Measurements from ENCODE around the gene KIF5A.

The KIF5A gene

DNA sequence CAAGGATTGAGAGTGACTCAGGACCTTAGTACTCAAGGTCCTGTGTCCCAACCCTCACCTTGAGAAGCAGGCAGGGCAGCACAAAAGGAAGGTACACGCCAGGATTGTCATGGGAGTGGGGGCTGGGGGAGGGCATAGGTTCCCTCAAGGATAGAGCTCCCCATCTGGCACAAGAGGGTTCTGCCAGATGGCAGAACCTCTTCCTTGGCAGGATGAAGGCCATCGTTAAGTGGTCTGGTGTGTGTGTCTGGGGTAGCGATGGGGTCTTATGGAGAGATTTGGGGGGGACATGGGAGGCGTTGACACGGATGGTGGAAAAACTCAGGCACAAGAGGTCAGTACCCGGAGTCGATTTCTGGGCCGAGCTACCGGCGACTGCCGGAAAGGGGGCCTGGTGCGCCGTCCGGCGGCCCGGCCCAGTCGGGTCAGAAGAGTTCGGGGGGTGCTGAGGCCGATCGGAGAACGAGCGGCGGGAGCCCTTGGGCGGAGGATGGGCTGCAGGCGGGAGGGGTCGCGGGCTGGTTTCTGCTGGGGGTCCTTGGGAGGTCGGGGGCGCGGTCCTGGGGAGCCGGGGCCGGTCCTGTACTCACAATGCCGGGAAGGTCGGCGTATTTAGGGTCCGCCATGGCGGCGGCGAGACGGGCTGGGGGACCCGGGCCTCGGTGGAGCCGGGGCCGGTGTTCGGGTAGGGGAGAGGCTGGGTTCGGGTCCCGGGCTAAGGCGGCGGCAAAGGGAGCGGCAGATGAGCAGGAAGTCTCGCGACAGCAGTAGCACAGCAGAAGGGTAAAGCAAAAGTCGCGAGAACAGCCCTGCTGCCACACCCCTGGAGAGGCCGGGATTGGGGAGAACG, 3.2 kb upstream of the KIF5A start, which contains the start of gene DCTN2:
TSS of gene DCTN2 (minus strand) at position 755 of the 850 bp plus-strand sequence. CDS start at position 626, 129 bp downstream.
- FAIRE-seq: peak; percentile 96
- DNase-seq (ENCODE audit: insufficient read length, low spot score): peak; percentile 98
- TF ChIP-seq PAX5 (IDR thresholded peaks at IDR 0.05; ENCODE audit: insufficient read depth, low read length, severe bottlenecking): no peak
- no peak for TF ChIP-seq SPI1 (IDR thresholded peaks at IDR 0.05; ENCODE audit: low read depth, low read length)
- TF ChIP-seq POLR2AphosphoS5 (IDR thresholded peaks at IDR 0.05; ENCODE audit: low read depth, low read length): 0 out of 2 replicates have a peak, but pooled peaks have one; percentile 18

DNA sequence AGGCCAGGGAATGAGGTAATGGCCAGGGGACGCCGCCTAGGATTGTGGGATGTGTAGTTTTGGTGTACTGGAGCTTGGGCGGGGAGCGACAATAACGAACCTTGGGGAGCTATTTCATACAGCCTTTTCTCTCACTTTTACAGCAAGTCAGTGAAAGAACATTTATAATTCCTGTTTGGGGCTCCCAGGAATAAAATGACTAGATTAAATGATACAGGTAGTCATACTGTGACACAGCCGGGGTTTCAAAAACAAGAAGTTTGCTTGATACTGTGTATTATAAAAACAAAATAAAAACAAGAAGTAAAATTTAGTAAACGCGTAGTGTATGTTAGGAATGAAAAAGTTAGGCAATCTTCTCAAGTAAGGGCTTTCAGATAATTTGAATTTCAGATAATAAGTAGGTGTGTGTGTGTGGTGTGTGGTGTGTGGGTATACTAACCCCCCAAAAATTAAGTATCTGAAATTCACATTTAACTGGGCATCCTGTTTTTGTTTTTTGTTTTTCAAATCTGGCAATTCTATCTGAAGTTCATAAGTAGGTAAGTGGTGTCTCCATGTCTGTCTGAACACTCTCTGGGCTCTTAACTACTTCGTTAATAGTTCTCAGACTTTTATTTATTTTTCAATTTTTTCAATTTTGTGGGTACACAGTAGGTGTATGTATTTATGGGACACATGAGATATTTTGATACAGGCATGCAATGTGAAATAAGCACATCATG, 2.4 kb upstream of the KIF5A start:
- FAIRE-seq (no peak), DNase-seq (ENCODE audit: insufficient read length, low spot score) (no peak)
- TF ChIP-seq POU2F2 (IDR thresholded peaks at IDR 0.05; ENCODE audit: low read depth, low read length) (no peak), POLR2AphosphoS5 (IDR thresholded peaks at IDR 0.05; ENCODE audit: low read depth, low read length) (no peak), TAF1 (IDR thresholded peaks at IDR 0.05; ENCODE audit: low read depth, low read length) (no peak), POLR2A (IDR thresholded peaks at IDR 0.05; ENCODE audit: low read depth, low read length) (no peak), SPI1 (IDR thresholded peaks at IDR 0.05; ENCODE audit: low read depth, low read length) (no peak), PAX5 (IDR thresholded peaks at IDR 0.05; ENCODE audit: insufficient read depth, low read length, severe bottlenecking) (no peak)

DNA sequence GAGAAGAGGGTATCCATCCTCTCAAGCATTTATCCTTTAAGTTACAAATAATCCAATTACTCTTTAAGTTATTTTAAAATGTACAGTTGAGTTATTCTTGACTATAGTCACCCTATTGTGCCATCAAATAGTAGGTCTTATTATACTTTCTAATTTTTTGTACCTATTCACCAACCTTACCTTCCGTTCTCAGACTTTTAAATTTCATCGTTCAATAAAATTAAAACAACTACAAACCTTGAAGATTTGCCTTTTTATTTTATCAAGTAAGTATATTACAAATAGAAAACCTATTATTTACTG, 1.9 kb upstream of the KIF5A start:
- TF ChIP-seq POLR2A (IDR thresholded peaks at IDR 0.05; ENCODE audit: low read depth, low read length): no peak
- TF ChIP-seq POLR2AphosphoS5 (IDR thresholded peaks at IDR 0.05; ENCODE audit: low read depth, low read length): no peak
- no peak for TF ChIP-seq POU2F2 (IDR thresholded peaks at IDR 0.05; ENCODE audit: low read depth, low read length)
- FAIRE-seq (no peak), DNase-seq (ENCODE audit: insufficient read length, low spot score) (no peak)

DNA sequence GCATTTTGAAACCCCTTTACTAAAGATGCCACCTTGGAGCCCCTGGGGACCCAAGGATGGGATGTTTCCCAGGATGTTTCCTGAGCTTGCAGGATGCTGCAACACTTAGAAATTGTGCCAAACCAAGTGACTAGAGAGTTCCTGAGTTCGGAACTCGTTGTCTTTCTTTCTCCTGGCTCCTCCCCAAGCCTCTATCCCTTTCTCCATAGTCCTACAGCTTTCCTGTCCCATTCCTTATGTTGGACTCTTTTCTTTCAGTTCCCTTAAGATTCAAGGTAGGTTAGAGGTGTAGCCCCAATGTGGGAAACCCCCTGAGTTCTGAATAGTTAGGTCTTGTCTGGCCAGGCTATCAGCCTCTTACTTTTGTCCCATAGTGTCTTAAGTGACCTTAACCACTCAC, 1.4 kb upstream of the KIF5A start:
- FAIRE-seq: no peak
- DNase-seq (ENCODE audit: insufficient read length, low spot score): no peak

DNA sequence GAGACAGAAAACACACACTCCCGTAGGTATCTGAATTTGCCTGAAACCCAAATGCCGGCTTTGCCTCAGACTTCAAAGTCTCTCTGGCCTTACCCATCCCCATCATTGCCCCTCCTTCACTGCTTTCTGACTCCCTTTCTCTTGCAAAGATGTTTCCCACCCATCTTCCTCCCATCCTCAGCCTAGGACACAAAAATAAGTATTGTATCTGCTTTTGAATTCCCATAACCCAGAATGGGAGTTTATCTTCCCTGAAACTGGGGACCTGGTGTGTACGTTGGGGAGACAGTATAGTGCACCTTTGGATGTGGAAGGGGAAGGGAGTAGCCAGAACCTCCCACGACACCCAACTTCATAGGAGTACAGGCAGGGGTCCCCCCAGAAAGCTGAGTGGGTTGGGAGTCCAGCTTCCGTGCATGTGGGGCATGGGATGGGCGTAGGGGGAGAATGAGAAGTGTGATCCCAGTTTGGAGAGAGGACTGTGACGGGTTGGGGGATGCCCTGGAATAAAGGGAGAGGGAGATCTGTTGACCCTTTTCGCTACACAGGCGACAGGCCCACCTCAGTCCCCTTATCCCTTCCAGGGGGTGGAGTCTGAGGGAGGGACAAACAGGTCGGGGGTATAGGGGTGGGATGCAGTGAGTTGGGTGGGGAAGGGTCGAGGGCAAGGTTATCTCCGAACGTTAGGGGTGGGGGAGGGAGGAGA, 488 bp upstream of the KIF5A start:
- no peak for FAIRE-seq
- TF ChIP-seq SPI1 (IDR thresholded peaks at IDR 0.05; ENCODE audit: low read depth, low read length): no peak
- no peak for TF ChIP-seq PAX5 (IDR thresholded peaks at IDR 0.05; ENCODE audit: insufficient read depth, low read length, severe bottlenecking)
- TF ChIP-seq POLR2A (IDR thresholded peaks at IDR 0.05; ENCODE audit: low read depth, low read length): no peak
- no peak for TF ChIP-seq POLR2AphosphoS5 (IDR thresholded peaks at IDR 0.05; ENCODE audit: low read depth, low read length)
- TF ChIP-seq POU2F2 (IDR thresholded peaks at IDR 0.05; ENCODE audit: low read depth, low read length): no peak
- TF ChIP-seq TAF1 (IDR thresholded peaks at IDR 0.05; ENCODE audit: low read depth, low read length): no peak
- no peak for DNase-seq (ENCODE audit: insufficient read length, low spot score)

More for the DNA sequence above, 1.4 kb upstream of the KIF5A start:
- TF ChIP-seq POU2F2 (IDR thresholded peaks at IDR 0.05; ENCODE audit: low read depth, low read length) (no peak), POLR2AphosphoS5 (IDR thresholded peaks at IDR 0.05; ENCODE audit: low read depth, low read length) (no peak), SPI1 (IDR thresholded peaks at IDR 0.05; ENCODE audit: low read depth, low read length) (no peak), POLR2A (IDR thresholded peaks at IDR 0.05; ENCODE audit: low read depth, low read length) (no peak), TAF1 (IDR thresholded peaks at IDR 0.05; ENCODE audit: low read depth, low read length) (no peak), PAX5 (IDR thresholded peaks at IDR 0.05; ENCODE audit: insufficient read depth, low read length, severe bottlenecking) (no peak)

DNA sequence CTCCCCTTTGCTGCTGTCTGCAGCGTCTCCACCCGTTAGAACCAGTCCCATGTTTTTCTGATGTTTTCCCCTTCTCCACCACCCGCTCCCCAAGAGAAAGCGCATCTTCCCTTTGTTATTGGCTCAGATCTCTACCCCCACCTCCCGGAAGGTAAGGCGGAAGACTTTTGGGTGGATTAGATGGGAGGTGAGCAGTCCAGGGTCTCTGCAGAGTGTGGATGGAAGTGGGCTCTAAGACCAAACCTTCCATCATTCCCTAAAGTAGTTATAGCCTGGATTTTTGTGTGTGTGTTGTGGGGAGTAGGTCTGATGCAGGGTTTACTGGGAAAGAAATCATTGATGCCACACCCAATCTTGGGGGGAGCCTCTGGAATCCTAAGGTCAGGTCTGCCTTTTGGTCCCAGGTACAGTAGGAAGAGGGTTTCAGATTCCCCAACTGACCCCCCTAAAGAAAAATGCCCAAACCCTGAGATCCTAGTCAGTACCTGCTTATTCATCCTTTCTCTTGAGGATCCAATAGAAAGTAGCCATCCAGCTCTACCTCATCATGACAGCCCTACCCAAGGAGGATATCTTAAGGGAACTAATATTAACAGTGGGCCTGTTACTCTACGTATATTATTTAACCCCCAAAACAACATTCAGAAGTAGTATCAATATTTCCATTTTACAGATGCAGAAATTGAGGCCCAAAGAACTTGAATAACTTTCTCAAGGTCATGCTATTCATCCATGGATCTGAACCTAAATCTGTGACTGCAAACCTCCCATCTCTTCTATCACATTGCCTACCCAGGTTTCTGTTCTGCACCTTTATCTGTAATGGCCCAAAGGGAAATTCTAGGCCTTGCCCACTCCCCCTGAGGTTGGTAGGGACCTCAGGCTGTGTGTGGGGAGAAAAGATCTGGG, 1.1 kb downstream of the KIF5A start:
- no peak for FAIRE-seq
- TF ChIP-seq POU2F2 (IDR thresholded peaks at IDR 0.05; ENCODE audit: low read depth, low read length): no peak
- no peak for TF ChIP-seq POLR2AphosphoS5 (IDR thresholded peaks at IDR 0.05; ENCODE audit: low read depth, low read length)
- TF ChIP-seq SPI1 (IDR thresholded peaks at IDR 0.05; ENCODE audit: low read depth, low read length): no peak
- no peak for TF ChIP-seq TAF1 (IDR thresholded peaks at IDR 0.05; ENCODE audit: low read depth, low read length)
- no peak for TF ChIP-seq PAX5 (IDR thresholded peaks at IDR 0.05; ENCODE audit: insufficient read depth, low read length, severe bottlenecking)
- no peak for DNase-seq (ENCODE audit: insufficient read length, low spot score)

DNA sequence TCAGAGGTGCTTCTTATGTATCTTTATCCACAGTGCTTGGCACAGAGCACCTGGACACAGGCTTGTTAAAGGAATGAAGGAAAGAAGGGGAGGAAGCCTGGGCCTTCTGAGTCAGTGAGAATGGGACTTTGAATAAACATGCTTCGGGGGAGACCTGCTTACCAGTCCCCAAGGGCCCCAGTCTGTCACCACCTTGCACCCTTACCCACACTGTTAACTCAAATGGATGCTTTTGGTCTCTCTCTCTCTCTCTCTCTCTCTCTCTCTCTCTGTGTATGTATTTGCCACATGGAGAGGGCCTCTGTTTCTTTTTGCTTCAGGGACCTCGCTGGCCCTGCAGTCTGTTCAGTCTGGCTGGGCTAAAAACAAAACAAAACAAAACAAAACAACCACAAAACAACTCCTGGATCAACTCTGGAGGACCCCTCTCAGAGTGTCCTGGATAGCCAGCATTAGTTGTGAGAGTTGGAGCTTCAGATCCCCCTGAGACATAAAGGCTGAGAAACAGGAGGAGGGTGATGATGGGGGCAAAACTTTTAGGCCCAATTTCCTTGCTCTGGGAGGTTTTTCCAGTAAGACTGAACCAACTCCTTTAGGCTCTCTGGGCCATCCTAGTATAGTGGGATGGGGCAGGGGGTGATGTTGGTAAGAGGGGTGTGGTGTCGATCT, 1.9 kb downstream of the KIF5A start:
- no peak for FAIRE-seq
- no peak for TF ChIP-seq PAX5 (IDR thresholded peaks at IDR 0.05; ENCODE audit: insufficient read depth, low read length, severe bottlenecking)
- TF ChIP-seq TAF1 (IDR thresholded peaks at IDR 0.05; ENCODE audit: low read depth, low read length): no peak
- TF ChIP-seq POLR2A (IDR thresholded peaks at IDR 0.05; ENCODE audit: low read depth, low read length): no peak
- TF ChIP-seq POU2F2 (IDR thresholded peaks at IDR 0.05; ENCODE audit: low read depth, low read length): no peak
- TF ChIP-seq POLR2AphosphoS5 (IDR thresholded peaks at IDR 0.05; ENCODE audit: low read depth, low read length): no peak
- TF ChIP-seq SPI1 (IDR thresholded peaks at IDR 0.05; ENCODE audit: low read depth, low read length): no peak
- no peak for DNase-seq (ENCODE audit: insufficient read length, low spot score)

DNA sequence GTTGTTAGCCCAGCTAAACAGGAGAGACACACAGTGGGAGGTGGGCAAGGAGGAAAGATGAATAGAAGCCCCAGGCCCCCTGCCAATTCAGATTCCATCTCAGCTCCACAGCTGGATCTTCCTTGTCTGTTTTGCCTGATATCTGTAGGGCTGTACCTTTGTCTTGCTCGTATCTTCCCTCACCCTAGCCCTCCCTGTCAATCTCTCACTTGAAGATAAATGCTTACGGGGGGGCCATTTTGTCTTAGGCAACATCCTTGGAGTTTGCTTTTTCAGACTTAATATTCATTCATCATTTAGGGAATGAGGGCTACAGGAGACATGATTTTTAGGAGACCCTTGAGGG, 2.4 kb downstream of the KIF5A start:
- DNase-seq (ENCODE audit: insufficient read length, low spot score): no peak
- FAIRE-seq: no peak
- TF ChIP-seq POLR2AphosphoS5 (IDR thresholded peaks at IDR 0.05; ENCODE audit: low read depth, low read length) (no peak), SPI1 (IDR thresholded peaks at IDR 0.05; ENCODE audit: low read depth, low read length) (no peak), POU2F2 (IDR thresholded peaks at IDR 0.05; ENCODE audit: low read depth, low read length) (no peak), PAX5 (IDR thresholded peaks at IDR 0.05; ENCODE audit: insufficient read depth, low read length, severe bottlenecking) (no peak), TAF1 (IDR thresholded peaks at IDR 0.05; ENCODE audit: low read depth, low read length) (no peak), POLR2A (IDR thresholded peaks at IDR 0.05; ENCODE audit: low read depth, low read length) (no peak)
